Keratinocyte (primary cell): ENCODE data around the gene RAF1. TPM values are rescaled to one million over a fixed set of nuclear protein-coding genes. Genes with fewer than 3 reads are reported as not detected.

ENCODE experiments used
- DNase-seq: peaks from one replicate; pipeline ENCODE4 v3.0.0-alpha.2; 2011; ENCODE audit warnings: low read depth, missing footprints, low spot score
- FAIRE-seq: peaks from 2 replicates; lab custom pipeline; 2011; peaks lifted over from hg19 to GRCh38; lab: Jason Lieb, UNC
- H2AFZ ChIP-seq: 2 replicates; pipeline ENCODE4 v1.6.0; 2012; ENCODE audit warnings: low read length, control low read depth, inconsistent platforms; ENCODE audit not compliant: control insufficient read depth
- H3K27ac ChIP-seq: 2 replicates; pipeline ENCODE4 v1.5.1; 2011; ENCODE audit warnings: low read length; ENCODE audit not compliant: control insufficient read depth, insufficient read depth
- H3K27me3 ChIP-seq: 3 replicates; pipeline ENCODE4 v1.6.0; 2011; ENCODE audit warnings: low read length; ENCODE audit not compliant: control insufficient read depth, insufficient read depth; ENCODE audit errors: extremely low read depth
- H3K36me3 ChIP-seq, 2 experiments: 2 replicates in 1 of 2; 3 replicates in 1 of 2; pipeline ENCODE4 v1.5.1; 2011; ENCODE audit warnings: low read length in 2 of 2, mild to moderate bottlenecking in 1 of 2; ENCODE audit not compliant: control insufficient read depth in 2 of 2, insufficient read depth in 2 of 2; ENCODE audit errors: extremely low read depth in 1 of 2
- H3K4me1 ChIP-seq: 3 replicates; pipeline ENCODE4 v1.5.1; 2011; ENCODE audit warnings: low read length; ENCODE audit not compliant: control insufficient read depth, insufficient read depth; ENCODE audit errors: extremely low read depth
- H3K4me2 ChIP-seq: 3 replicates; pipeline ENCODE4 v1.6.0; 2011; ENCODE audit warnings: low read depth, low read length; ENCODE audit not compliant: control insufficient read depth, insufficient read depth; ENCODE audit errors: extremely low read depth
- H3K4me3 ChIP-seq, 3 experiments: fragments of 200-600 bp in 1 of 3; sonication (generic) in 1 of 3; 2 replicates in 2 of 3; 3 replicates in 1 of 3; pipeline ENCODE4 v1.5.1; 2011 to 2016; ENCODE audit warnings: low read length in 3 of 3, mild to moderate bottlenecking in 3 of 3, control low read depth in 2 of 3, inconsistent platforms in 1 of 3, low read depth in 1 of 3, mixed read lengths in 1 of 3, mixed run types in 1 of 3, moderate library complexity in 1 of 3; ENCODE audit not compliant: control insufficient read depth in 2 of 3, insufficient read depth in 2 of 3; ENCODE audit errors: extremely low read depth in 1 of 3
- H3K79me2 ChIP-seq: 2 replicates; pipeline ENCODE4 v1.6.0; 2012; ENCODE audit warnings: low read length; ENCODE audit not compliant: control insufficient read depth, insufficient read depth
- H3K9ac ChIP-seq: 3 replicates; pipeline ENCODE4 v1.6.0; 2011; ENCODE audit warnings: low read length; ENCODE audit not compliant: control insufficient read depth, insufficient read depth; ENCODE audit errors: extremely low read depth
- H3K9me1 ChIP-seq: 3 replicates; pipeline ENCODE4 v1.6.0; 2011; ENCODE audit warnings: low read length; ENCODE audit not compliant: control insufficient read depth, insufficient read depth; ENCODE audit errors: extremely low read depth
- H3K9me3 ChIP-seq: 2 replicates; pipeline ENCODE4 v1.5.1; 2012; ENCODE audit warnings: low read depth, low read length; ENCODE audit not compliant: control insufficient read depth
- H4K20me1 ChIP-seq: 3 replicates; pipeline ENCODE4 v1.6.0; 2011; ENCODE audit warnings: low read length; ENCODE audit not compliant: control insufficient read depth, insufficient read depth; ENCODE audit errors: extremely low read depth
- EZH2 ChIP-seq: IDR thresholded peaks from one replicate; pipeline ENCODE4 v1.6.1; 2012; ENCODE audit warnings: inconsistent platforms, mild to moderate bottlenecking, low read length, moderate library complexity
- dilution Hi-C: fragments of 300-500 bp; cut with MboI; formaldehyde crosslinking; loops from one replicate; pipeline ENCODE4 v1.7.0; 2020; ENCODE audit warnings: low sequenced_read_pairs; ENCODE audit not compliant: extremely low pct_ligation_motif_present
- polyA plus RNA-seq, 5 experiments: library from polyadenylated mRNA; depleted of rRNA in 3 of 5; stranded (reverse) in 3 of 5; stranded (forward) in 1 of 5; unstranded in 1 of 5; fragments of >200 nt; gene quantifications; 1 replicate in 1 of 5; 2 replicates in 3 of 5; 3 replicates in 1 of 5; pipeline versions ENCODE4 v1.2.1 to v1.2.3, GENCODE V29; 2011 to 2012; ENCODE audit warnings: missing spikeins in 2 of 5, low read depth in 1 of 5, low replicate concordance in 1 of 5
- TF ChIP-seq, protein P1 (sequence below), 3 experiments: IDR thresholded peaks in 1 of 3; conservative IDR thresholded peaks in 1 of 3; optimal IDR thresholded peaks in 1 of 3; 2 replicates in 2 of 3; 3 replicates in 1 of 3; pipeline versions ENCODE3 to v1.5.1; 2011; ENCODE audit warnings: low read length in 3 of 3, mild to moderate bottlenecking in 3 of 3, moderate library complexity in 2 of 3, control low read depth in 1 of 3, inconsistent platforms in 1 of 3; ENCODE audit not compliant: insufficient read depth in 2 of 3; ENCODE audit errors: extremely low read depth in 1 of 3

RAF1 gene
- polyA plus RNA-seq, 1 donor (not counting 4 experiments of a cell fraction or from before 2014, with no cell fraction given), result 80.1 TPM

DNA sequence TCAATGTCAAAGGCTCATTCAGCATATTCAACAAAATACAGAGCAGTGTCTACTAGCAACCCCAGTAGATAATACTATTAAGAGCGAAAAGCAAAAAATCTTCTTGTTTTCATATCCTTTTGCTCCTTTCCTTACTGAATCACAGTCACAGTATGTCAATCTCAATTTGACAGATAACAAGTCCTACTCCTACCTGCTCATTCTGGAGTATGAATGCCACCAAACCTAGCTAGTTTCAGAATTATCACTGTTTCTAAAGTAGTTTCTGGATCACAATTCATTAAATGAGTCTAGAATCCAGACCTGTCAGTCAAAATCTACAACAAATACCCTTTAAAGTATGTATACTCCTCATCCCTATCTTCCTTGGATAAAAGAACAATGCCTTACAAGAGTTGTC is 55.5 kb downstream of the RAF1 start:
- DNase-seq, result no peak
- H3K9me1 ChIP-seq, result no peaks in the 10 kb centered on the region
- H3K27me3 ChIP-seq, result no peaks in the 10 kb centered on the region
- H3K27ac ChIP-seq, result no peak overlapping the region
- H3K4me3 ChIP-seq, result no peak overlapping the region
- no peaks in the 10 kb centered on the region for H3K9me3 ChIP-seq
- H3K9ac ChIP-seq, result no peak overlapping the region
- FAIRE-seq, result no peak
- H3K79me2 ChIP-seq, result peaks cover 18% of the 10 kb centered on the region
- H3K4me2 ChIP-seq, result no peak overlapping the region
- dilution Hi-C loops, result no loop called here
- TF ChIP-seq, protein P1, sequence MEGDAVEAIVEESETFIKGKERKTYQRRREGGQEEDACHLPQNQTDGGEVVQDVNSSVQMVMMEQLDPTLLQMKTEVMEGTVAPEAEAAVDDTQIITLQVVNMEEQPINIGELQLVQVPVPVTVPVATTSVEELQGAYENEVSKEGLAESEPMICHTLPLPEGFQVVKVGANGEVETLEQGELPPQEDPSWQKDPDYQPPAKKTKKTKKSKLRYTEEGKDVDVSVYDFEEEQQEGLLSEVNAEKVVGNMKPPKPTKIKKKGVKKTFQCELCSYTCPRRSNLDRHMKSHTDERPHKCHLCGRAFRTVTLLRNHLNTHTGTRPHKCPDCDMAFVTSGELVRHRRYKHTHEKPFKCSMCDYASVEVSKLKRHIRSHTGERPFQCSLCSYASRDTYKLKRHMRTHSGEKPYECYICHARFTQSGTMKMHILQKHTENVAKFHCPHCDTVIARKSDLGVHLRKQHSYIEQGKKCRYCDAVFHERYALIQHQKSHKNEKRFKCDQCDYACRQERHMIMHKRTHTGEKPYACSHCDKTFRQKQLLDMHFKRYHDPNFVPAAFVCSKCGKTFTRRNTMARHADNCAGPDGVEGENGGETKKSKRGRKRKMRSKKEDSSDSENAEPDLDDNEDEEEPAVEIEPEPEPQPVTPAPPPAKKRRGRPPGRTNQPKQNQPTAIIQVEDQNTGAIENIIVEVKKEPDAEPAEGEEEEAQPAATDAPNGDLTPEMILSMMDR (optimal IDR thresholded peaks at IDR 0.05 in 1 of 3, IDR thresholded peaks at IDR 0.05 in 1 of 3, conservative IDR thresholded peaks at IDR 0.05 in 1 of 3; ENCODE audit: extremely low read depth in 1 of 3, insufficient read depth in 2 of 3, low read length in 3 of 3), result no peak
- no peak for TF ChIP-seq EZH2
- no peaks in the 10 kb centered on the region for H4K20me1 ChIP-seq
- H3K36me3 ChIP-seq, result peaks cover 18 to 19% of the 10 kb centered on the region in 2 experiments
- H2AFZ ChIP-seq, result no peak overlapping the region
- H3K4me1 ChIP-seq, result no peaks in the 10 kb centered on the region

DNA sequence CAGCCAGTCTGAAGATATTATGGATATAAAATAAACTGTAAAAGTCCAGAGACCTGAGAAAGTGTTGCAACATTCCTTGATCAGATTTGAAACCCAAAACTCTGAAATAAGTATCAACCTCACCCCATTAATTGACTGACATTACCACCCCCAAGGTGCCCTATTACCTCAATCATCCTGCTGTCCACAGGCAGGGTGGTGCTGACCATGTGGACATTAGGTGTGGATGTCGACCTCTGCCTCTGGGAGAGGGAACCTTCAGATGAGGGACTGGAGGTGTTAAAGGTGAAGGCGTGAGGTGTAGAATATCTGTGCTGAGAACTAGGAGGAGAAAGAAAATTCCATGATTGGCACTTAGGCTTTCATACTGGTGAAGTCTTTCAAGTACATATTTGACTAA is 59.9 kb downstream of the RAF1 start:
- dilution Hi-C loops, result no loop called here

More for the DNA sequence above, 59.9 kb downstream of the RAF1 start:
- H2AFZ ChIP-seq, result no peak overlapping the region
- no peak for TF ChIP-seq EZH2
- TF ChIP-seq, protein P1 (optimal IDR thresholded peaks at IDR 0.05 in 1 of 3, IDR thresholded peaks at IDR 0.05 in 1 of 3, conservative IDR thresholded peaks at IDR 0.05 in 1 of 3; ENCODE audit: extremely low read depth in 1 of 3, insufficient read depth in 2 of 3, low read length in 3 of 3), result no peak
- H3K4me2 ChIP-seq, result no peak overlapping the region
- no peaks in the 10 kb centered on the region for H3K9me1 ChIP-seq
- no peak for DNase-seq
- no peaks in the 10 kb centered on the region for H3K4me1 ChIP-seq
- H3K27me3 ChIP-seq, result no peaks in the 10 kb centered on the region
- no peak overlapping the region for H3K9ac ChIP-seq
- no peaks in the 10 kb centered on the region for H3K9me3 ChIP-seq
- no peak overlapping the region for H3K4me3 ChIP-seq
- peaks cover 16 to 18% of the 10 kb centered on the region in 2 experiments for H3K36me3 ChIP-seq
- no peaks in the 10 kb centered on the region for H4K20me1 ChIP-seq
- FAIRE-seq, result no peak
- peaks cover 2% of the 10 kb centered on the region for H3K79me2 ChIP-seq
- no peak overlapping the region for H3K27ac ChIP-seq
